Activated T-helper 9 cell treated with anti-CD3 and anti-CD28 coated beads, Interleukin-2, amount 50 U/mL, for 16 hours (primary cell): Measurements from ENCODE around the gene DNM1.
"Not testable (repeated sequence)": the region's sequence is repeated elsewhere in the genome, so short reads cannot be mapped to it uniquely, and the experiment has no call there.

ENCODE experiments used
- DNase-seq: peaks from one replicate; pipeline ENCODE4 v3.0.0-alpha.2; 2020; ENCODE audit warnings: low read depth

DNM1 gene

DNA sequence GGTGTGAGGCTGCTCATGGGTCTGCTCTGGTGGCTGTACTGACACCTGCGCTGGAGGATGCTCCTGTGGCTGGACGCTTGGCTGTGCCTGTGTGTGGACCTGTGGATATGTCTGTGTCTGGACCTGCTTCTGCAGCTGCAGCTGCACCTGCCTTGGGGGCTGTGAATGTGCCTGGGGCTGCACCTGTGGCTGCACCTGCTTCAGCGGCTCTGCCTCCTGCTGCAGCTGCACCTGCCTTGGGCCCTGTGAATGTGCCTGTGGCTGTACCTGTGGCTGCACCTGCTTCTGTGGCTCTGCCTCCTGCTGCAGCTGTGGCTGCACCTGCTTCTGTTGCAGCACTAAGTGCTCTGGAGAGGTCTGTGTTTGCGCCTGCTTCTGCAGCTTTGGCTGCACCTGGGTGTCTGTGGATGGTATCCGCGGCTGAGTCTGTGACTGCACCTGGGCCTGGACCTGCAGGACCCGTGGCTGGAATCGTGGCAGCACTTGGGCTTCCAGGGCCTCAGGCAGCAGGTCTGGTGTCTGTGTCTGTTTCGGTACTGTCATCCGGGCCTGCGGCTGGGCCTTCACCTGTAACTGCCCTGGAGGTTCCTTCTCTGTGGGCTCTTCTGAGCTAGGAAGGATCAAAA is 24.3 kb upstream of the DNM1 start:
- no peak for DNase-seq

DNA sequence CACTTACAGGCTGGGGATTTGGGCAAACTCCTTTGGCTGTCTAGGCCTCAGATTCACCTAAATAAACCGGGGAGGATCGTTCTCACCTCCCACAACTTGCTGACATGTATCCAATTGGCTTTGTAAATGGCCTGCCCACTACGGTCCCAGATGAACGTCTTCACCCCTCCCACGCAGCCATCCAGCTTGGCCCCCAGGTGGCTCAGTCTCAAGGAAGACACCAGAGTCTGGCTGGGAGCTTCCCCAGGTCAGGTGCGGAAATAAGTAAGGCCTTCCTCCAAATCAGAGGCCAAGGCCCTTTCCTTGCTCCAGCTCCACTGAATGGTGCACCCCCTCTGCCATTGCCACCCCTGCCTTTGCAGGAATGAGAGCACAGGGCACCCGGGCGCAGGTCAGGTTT is 23.2 kb upstream of the DNM1 start:
- DNase-seq = no peak

DNA sequence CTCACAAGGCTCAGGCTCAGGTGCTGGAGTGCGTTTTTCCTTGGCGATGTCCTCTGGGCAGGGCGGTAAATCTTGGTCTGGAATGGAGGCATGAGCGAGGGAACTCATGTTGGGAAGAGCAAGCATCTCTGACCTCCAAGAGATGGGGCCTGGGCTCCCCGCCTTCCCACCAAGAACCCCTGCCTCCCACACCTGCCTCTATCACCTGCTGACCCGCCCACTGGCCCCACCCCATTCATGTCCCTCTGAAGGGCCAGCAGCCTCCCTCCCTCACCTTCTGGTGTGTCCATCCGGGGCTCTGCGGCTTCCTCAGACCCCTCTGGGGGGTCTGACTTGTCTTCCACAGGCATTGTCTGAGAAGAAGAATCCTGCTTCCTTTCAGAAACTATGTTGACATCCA is 22.7 kb upstream of the DNM1 start:
- no peak for DNase-seq

DNA sequence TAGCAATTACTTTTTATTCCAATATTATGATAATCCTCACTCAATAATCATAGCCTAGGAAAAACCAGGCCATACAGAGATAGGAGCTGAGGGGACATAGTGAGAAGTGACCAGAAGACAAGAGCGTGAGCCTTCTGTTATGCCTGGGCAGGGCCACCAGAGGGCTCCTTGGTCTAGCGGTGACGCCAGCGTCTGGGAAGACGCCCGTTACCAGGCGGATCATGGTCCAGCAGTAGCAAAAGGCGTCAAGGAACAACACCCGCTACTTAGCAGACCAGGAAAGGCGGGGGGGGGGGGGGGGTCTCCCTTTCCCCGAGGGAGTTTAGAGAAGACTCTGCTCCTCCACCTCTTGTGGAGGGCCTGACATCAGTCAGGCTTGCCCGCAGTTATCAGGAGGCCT is 21.7 kb upstream of the DNM1 start:
- not testable (repeated sequence) for DNase-seq

DNA sequence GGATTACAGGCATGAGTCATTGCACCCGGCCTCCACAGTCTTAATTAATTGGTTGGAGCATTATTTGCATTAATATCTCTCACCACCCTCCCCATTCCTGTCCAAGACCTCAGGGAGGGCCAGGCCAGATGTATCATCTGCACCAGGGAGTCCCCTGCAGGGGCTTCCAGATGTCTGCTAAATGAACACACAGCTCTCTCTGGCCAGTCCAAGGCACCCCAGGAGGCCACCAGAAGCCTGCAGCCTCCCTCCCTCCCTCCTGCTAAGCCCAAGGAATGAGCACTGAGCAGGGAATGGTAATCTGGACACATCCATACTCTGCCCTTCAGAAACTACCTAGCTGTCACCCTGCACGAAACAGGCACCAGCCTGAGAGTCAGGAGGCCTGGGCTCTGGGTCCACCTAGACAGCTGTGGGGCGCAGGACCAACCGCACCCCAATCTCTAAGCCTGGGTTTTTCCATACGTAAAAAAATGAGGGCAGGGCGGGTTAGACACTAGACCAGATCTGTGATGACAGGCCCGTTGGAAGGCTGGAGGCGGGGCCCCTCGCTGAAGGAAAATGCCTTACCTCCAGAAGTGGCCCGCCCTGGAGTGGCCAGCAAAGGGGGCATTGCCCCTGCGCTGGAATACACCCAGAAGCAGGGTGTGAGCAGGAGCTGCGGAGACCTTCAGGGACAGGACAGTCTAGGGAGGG is 20.1 kb upstream of the DNM1 start:
- no peak for DNase-seq

DNA sequence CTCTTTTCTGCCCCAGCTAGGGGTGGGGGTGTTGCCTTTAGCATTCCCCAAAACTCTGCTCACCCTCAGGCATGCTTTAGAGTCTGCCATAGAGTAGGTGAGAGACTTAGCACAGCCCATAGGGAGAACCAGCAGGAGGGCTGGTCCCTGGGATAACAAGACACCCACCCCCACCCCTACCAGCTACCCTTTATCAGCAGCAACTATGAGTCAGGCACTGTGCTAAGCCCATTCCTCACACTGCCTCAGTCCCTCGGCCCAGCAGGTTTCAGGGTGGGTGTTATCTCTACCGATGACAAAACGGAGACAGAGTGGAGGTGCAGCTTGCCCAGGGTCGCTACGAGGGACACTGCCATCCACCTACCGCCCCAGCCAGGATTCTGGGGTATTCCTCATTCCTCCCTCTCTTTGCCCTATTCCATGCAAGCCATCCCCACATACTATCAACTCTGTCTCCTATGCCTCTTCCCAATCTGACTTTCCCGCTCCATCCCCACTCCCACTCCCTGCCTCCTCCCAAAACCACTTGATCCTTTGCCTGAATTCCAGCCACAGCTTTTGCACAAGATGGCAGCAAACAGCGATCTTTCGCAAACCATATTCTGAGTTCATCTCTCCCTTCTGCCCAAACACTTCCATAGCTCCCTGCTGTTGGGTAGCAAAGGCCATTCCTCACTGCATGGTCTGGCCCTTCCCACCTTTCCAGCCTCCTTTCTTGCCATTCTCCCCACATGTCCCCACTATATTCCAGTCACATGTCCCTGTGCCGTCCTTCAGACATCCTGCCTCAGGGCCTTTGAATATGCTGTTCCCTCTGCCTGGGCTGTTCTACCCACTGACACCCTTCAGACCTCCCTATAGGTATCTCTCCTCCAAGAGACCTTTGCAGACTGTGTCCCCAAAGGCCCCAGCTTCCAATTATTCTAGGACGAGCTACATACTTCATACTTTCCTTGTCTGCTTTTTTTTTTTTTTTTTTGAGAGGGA is 16.9 kb upstream of the DNM1 start:
- no peak for DNase-seq

DNA sequence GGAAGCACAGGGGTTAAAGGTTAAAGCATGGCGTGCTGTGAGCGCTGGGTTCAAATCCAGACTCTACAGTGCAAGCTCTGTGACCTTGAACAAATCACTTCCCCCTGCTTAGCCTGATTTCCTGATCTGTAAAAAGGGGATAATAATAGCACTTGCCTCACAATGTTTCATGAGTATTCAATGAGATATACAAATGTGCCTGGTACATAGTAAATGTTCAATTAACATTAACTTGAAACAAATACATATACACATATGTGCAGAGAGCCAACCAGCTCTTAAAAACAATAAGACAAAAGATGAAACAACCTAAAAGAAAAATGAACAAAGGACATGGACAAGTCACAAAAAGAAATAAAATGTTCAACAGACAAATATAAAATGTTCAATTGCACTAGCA is 15.8 kb upstream of the DNM1 start:
- DNase-seq = no peak

DNA sequence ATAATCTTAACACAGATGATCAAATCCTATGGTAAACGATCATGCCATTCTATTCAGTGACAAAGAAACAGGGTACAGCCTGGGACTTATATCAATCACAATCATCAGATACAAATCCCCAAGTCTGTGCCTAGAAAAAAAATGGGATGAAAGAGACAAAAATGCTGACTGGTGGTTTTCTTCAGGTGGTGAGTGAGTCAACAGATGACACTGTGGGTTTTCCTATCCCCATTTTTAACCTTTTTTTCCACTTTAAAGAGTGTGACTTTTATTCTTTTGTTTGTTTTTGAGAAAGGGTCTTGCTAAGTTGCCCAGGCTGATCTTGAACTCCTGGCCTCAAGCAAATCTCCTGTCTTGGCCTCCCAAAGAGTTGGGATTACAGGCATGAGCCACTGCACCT is 15.0 kb upstream of the DNM1 start:
- DNase-seq = no peak

DNA sequence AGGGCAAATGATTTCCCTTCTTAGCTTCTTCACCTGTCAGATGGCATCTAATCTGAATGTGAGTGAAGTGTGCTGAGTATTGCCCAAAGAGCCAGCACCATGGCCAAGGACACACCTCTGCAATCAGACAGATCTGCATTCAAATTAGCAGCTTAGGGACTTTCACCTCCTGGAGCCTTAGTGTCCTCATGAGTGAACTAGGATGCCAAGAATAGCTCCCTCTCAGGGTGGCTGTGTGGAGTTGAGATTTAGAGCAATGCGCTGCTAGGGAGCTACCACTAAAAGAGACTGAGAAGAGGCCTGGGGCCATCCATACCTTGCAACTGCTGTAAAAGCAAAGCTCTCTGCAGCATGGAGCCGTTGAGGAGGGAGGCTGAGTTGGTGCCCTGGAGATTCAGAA is 13.2 kb upstream of the DNM1 start:
- DNase-seq = no peak

DNA sequence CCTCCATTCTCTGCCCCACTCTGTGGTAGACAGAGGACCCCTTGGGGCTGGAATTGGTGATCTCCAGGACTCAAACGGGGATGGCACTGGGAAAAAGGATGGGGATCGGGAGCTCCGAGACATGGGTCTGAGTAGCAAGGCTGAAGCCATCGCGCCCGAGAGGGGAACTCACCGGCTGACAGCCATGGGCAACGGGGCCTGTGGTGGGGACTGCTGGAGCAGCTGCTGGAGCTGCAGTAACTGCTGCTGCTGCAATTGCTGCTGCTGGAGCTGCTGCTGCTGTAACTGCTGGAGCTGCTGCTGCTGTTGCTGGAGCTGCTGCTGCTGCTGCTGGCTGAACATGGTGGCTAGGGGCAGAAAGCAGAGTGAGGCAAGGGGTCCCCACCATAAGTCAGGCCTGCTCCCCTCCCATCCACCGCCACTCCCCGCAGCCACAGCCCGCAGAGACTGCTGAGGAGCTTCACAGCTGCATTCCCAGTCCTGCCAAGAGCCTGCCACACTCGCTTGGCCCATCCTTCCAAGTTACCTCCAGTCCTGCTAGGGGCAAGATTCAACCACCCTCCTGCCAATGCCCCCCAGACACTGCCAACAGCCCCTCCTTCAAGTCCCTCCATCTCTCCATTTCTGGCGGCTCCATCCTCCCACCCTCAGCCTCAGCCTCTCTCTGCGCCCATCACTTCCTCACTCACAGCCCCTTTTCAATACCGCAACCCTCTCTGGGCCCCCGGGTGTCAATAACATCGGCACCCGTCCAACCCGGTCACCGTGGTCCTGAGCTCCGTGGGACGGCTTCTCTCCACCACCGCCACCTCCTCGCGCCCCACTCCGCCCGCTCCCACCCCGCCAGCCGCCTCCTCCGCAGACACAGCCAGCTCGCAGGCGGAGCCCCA is 12.4 kb upstream of the DNM1 start:
- no peak for DNase-seq

DNA sequence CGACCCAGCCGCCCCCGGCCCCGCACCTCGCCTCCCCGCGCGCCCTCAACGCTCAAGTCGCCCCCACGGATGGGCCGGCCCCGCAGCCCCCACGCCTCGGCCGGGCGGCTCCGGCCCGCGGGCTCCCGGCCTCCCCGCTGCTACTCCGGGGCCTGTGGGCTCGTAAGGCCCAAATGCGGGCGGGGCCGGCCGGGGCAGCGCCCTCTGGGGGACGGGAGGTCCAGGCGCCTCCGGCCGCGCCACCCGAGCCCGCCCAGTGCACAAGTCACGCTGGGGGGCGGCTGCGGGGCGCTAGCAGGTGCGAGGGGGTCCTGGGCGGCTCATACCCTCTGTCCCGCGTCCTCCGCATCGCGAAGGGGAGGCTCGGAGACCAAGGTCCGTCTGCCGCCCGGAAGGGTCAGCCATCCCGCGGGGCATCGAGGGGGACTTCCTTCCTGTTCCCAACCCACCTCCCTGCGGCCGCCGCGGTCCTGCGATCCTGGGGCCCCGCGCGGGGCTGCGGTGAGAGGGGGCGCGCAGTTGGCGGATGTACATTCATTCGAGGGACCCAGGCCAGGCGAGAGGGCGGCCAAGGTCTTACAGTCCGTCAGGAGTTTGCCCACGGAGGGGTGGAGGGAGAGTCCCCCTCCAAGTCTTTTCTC is 11.7 kb upstream of the DNM1 start, which contains the start of gene CIZ1:
CIZ1 (minus strand) TSS at position 167 of the 641 bp plus-strand sequence. CDS start 715 bp downstream, outside the sequence.
- DNase-seq = peak; percentile 69

DNA sequence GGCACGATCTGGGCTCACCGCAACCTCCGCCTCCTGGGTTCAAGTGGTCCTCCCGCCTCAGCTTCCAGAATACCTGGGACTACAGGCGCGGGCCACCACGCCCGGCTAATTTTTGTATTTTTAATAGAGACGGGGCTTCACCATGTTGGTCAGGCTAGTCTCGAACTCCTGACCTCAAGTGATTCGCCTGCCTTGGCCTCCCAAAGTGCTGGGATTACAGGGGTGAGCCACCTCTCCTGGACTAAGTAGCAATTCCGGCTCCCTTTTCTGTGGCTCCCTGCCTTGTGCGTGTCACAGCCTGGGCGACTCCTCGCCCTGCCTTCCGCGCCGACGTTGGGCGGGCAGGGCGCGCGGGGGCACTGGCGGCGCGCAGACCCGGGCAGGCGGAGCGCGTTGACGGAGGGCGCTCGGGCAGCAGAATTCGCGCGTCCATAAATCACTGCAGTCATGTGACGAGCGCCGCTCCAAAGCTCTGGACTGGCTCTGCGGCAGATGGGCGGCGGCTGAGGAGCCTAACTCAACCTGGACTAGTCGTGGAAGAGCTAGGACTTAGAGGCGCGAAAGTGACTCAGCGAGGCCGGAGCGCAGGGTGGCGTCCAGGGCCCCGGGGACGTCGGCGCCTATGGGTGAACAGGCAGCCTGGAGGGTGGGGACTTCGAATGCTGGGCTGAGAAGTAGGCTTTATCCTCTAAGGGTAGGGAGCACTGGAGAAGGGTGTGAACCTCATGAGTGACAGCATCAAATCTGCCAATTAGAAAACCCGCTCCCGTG is 10.4 kb upstream of the DNM1 start:
- DNase-seq = no peak

DNA sequence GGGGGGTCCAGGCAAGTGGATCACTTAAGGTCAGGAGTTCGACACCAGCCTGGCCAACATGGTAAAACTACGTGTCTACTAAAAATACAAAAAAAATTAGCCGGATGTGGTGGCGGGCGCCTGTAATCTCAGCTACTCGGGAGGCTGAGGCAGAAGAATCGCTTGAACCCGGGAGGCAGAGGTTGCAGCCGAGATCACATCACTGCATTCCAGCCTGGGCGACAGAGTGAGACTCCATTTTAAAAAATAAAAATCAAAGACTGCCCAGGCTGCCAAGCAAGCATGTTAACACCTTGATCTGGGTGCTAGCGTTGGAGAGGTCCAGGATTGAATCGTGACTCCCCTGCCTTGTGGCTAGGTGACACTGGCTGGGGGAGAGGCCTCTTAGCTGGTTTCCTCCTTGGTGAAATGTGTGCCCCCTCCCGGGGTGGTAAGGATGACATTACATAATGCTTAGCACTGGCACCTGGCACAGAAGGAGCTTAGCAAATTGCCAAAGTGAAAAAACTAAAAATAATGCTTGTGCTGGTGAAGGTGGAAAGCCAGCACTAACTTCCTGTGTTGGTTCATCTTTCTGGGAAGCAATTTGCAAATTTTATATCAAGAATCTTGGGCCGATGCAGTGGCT is 9.6 kb upstream of the DNM1 start:
- DNase-seq = no peak

DNA sequence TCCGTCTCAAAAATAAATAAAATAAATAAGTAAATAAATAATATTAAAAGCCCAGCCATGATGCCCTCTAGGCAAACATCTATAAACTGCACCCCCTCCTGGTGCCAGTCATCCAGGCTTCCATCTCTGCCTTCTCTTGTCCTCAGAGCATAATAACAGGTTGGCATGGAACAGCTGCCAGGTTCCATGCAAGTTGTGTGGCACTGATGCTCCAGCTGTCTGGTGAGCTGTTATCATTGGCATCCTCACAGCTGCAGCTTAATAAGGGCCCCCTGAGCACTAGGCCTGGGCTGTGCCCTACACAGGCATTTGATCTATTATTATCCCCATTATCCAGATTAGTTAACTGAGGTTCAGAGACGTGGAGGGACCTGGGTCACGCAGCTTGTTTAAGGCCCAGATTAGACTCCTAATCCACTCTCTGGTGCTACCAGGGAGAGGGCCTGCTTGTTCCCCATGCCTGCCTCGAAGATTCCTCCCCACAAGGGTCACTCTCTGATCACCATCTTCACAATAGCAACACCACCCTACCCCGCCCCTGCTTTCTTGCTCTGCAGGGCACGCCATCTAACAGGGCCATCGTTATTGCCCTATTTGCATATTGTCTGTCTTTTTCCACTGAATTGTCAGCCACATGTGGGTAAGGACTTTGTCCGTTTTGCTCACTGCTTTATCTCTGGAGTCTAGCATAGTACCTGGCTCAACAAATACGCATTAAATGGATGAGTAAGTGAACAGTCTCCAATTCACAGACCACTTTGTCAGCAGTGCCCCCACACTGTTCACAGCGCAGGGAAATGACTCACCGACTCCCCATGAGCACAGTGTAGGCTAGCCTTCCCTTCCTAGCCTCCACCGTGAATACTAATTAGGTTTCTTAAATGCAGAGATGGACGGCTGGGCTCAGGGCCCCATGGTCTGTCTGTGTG is 1.5 kb upstream of the DNM1 start:
- DNase-seq = no peak

DNA sequence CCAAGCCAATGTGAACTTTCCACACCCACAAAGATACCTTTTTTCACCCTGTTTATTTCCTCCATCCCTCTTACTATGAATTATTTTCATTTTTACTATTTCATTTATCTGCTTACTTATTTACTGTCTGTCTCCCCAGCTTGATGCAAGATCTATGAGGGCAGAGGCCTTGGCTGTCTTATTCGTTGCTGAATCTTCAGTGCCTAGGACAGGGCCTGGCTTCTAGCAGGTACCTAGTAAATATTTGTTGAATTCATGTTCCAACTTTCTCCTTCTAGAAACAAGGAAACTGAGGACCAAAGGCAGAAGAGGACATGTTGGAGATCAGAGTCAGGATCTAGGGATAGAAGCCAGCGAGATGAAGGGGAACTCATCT is 543 bp upstream of the DNM1 start:
- DNase-seq = no peak

DNA sequence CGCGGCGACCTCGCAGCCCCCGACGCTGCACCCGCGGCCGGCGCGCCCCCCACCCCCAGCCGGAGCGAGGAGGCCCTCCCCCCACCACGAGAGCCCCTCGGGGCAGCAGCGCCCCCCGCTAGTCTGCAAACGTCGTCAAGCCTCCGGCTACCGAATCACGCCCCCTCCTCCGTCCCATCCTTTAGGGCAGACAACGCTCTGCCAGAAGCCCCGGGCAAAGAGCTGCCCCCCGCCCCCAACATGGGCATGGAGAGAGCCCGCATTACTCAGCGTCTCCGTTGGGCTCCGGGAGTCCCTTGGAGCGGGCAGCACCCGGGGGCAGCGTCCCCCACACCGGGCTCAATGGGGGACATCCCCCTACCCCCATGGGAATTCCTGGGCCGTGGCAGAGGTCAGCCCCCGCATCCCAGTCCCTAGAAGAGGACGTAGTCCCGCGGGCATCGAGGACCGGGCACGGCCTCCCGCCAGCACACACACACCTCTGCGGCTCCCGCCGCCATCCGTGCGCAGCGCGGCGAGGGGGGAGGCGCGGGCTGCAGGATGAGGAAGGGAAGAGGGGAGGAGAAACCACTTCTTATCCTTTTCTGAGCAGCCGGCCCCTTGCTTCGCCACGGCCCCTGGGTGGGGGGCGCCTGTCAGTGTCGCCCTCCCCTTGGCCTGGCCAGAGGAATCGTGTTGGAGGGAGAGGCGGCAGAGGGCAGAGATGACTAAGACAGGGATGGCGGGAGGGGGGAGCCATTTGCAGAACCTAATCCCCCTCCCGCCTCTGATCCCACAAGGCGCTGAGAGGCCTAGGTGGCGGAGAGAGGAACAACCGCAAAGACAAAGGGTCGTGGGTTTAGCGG is 750 bp downstream of the DNM1 start:
- DNase-seq = no peak

DNA sequence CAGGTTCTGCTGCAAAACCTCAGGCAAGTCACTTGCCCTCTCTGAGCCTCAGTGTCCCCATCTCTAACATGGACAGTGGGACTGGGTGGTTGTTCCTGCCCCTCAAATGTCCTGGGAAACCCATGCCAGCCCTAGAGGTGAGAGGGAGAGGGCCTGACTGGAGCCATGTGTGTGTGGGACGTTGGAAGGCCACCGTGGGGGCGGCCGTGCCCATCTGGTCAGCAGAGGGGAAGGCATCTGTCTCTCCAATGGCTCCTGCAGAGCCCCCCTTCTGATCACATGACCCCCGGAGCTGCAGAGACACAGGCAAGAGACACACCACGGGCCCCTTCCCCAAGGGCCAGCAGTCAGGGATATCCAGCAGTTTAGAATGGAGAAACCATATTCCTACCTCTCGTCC is 1.7 kb downstream of the DNM1 start:
- no peak for DNase-seq
